GM12878 (cell line): ENCODE data around the gene TBC1D1. TPM values are rescaled to one million over a fixed set of nuclear protein-coding genes. Genes with fewer than 3 reads are reported as not detected.
A peak's percentile ranks its signal among the peaks of the same experiment; 100 is the strongest.

Experiments
- ATAC-seq: fragments of 200-7000 bp; cut with Tn5 transposase; 3 replicates; pipeline ENCODE4 v1.9.1; 2020; ENCODE audit warnings: mild to moderate bottlenecking, moderate library complexity
- BruUV-seq: library from RNA; stranded (reverse); fragments of 400-500 nt; replicated peaks from 2 replicates; lab custom pipeline; 2021; lab: Mats Ljungman, UMichigan
- CTCF ChIA-PET: fragments of 300-600 bp; sonication (Branson Sonifier 250); formaldehyde crosslinking; extraction: SDS; loops from one replicate; lab custom pipeline; 2021; ENCODE audit warnings: inconsistent platforms; lab: Yijun Ruan, JAX
- POLR2A ChIA-PET: fragments of 350-600 bp; formaldehyde crosslinking; extraction: SDS; loops from one replicate; lab custom pipeline; 2021; ENCODE audit warnings: inconsistent platforms; lab: Charles Lee
- RAD21 ChIA-PET: fragments of 300-600 bp; sonication (Branson Sonifier 250); formaldehyde crosslinking; loops from one replicate; lab custom pipeline; 2023; ENCODE audit warnings: antibody characterized with exemption; ENCODE audit not compliant: unreplicated experiment; lab: Charles Lee
- SMC1A ChIA-PET: fragments of 300-600 bp; sonication (Branson Sonifier 250); formaldehyde crosslinking; loops from one replicate; lab custom pipeline; 2023; ENCODE audit not compliant: unreplicated experiment, uncharacterized antibody; lab: Charles Lee
- DNase-seq: peaks from one replicate; pipeline ENCODE4 v3.0.0-alpha.2; 2011; ENCODE audit warnings: low read depth, low spot score
- FAIRE-seq: peaks from 3 replicates; lab custom pipeline; 2011; peaks lifted over from hg19 to GRCh38; lab: Jason Lieb, UNC
- H2AFZ ChIP-seq: 2 replicates; pipeline ENCODE4 v1.6.0; 2011; ENCODE audit warnings: low read depth, low read length, control low read depth; ENCODE audit not compliant: control insufficient read depth
- H3K27ac ChIP-seq: 2 replicates; pipeline ENCODE4 v1.5.1; 2011; ENCODE audit warnings: control low read depth; ENCODE audit not compliant: control insufficient read depth, insufficient read depth
- H3K27me3 ChIP-seq, 2 experiments: replicated peaks in 1 of 2; 2 replicates each; pipeline versions ENCODE4 v1.6.0 to v1.6.1; 2011; ENCODE audit warnings: low read length in 1 of 2; ENCODE audit not compliant: control insufficient read depth in 2 of 2, insufficient read depth in 2 of 2
- H3K36me3 ChIP-seq, 2 experiments: 2 replicates each; pipeline ENCODE4 v1.5.1; 2011; ENCODE audit warnings: low read length in 1 of 2; ENCODE audit not compliant: control insufficient read depth in 2 of 2, insufficient read depth in 2 of 2
- H3K4me1 ChIP-seq: 2 replicates; pipeline ENCODE4 v1.6.1; 2011; ENCODE audit warnings: mild to moderate bottlenecking, low read length, moderate library complexity, mixed read lengths; ENCODE audit not compliant: control insufficient read depth, insufficient read depth
- H3K4me2 ChIP-seq: 2 replicates; pipeline ENCODE4 v1.6.0; 2011; ENCODE audit warnings: control low read depth; ENCODE audit not compliant: control insufficient read depth, insufficient read depth
- H3K4me3 ChIP-seq: fragments of 200-600 bp; sonication (generic); 2 replicates; pipeline ENCODE4 v1.5.1; 2016
- H3K79me2 ChIP-seq: 2 replicates; pipeline ENCODE4 v1.6.0; 2011; ENCODE audit warnings: low read length; ENCODE audit not compliant: control insufficient read depth, insufficient read depth
- H3K9ac ChIP-seq: 2 replicates; pipeline ENCODE4 v1.8.0; 2011; ENCODE audit warnings: low read length, control low read depth, mixed read lengths; ENCODE audit not compliant: control insufficient read depth, insufficient read depth
- H3K9me3 ChIP-seq: replicated peaks from 3 replicates; pipeline ENCODE4 v1.5.1; 2011; ENCODE audit warnings: mild to moderate bottlenecking, low read length; ENCODE audit not compliant: control insufficient read depth, insufficient read depth
- H4K20me1 ChIP-seq: 2 replicates; pipeline ENCODE4 v1.6.0; 2011; ENCODE audit not compliant: control insufficient read depth, insufficient read depth
- LARP7 ChIP-seq: fragments of 450-650 bp; IDR thresholded peaks from 2 replicates; pipeline ENCODE4 v1.6.1; 2017; ENCODE audit warnings: mild to moderate bottlenecking
- YY1 ChIP-seq: IDR thresholded peaks from 2 replicates; pipeline ENCODE4 v1.6.1; 2011; ENCODE audit warnings: low read depth, mild to moderate bottlenecking, low read length
- WGBS: methylation state at CpG from one replicate; pipeline ENCODE4 v1.1.6; 2016; ENCODE audit warnings: low lambda C conversion rate; ENCODE audit not compliant: insufficient replicate concordance, insufficient coverage; ENCODE audit errors: missing lambda C conversion rate; 5-methylcytosine and 5-hydroxymethylcytosine counted together
- in situ Hi-C: fragments of 300-500 bp; cut with MboI; formaldehyde crosslinking; loops from 9 replicates; pipeline ENCODE4 v1.14.3; 2018; ENCODE audit warnings: mixed read lengths
- intact Hi-C: fragments of 100-400 bp; cut with micrococcal nuclease; formaldehyde crosslinking; loops from one replicate; pipeline ENCODE4 v1.14.2; 2022; ENCODE audit not compliant: unreplicated experiment
- polyA plus RNA-seq, 11 experiments: library from polyadenylated mRNA; depleted of rRNA in 4 of 11; unstranded in 6 of 11; stranded (reverse) in 5 of 11; fragments of >200 nt; fragmentation: Nextera tagmentation in 4 of 11; fragmentation: Illumina TruSeq in 1 of 11; extraction: Ambion mirVana in 4 of 11; extraction: Trizol in 1 of 11; gene quantifications; 1 replicate in 1 of 11; 2 replicates in 10 of 11; pipeline versions ENCODE4 v1.2.1 to v1.2.3, GENCODE V29; 2011 to 2016; ENCODE audit warnings: inconsistent platforms in 2 of 11, missing spikeins in 2 of 11, low read depth in 1 of 11
- total RNA-seq, 4 experiments: library from RNA; depleted of rRNA in 3 of 4; stranded (reverse); fragments of >200 nt in 3 of 4; fragmentation: Illumina TruSeq in 1 of 4; extraction: Trizol in 1 of 4; gene quantifications; 2 replicates each; pipeline versions ENCODE4 v1.2.1 to v1.2.3, GENCODE V29; 2013 to 2021
- TF ChIP-seq, protein P1 (sequence below): fragments of 450-650 bp; IDR thresholded peaks from 2 replicates; pipeline ENCODE4 v1.6.1; 2014; ENCODE audit warnings: mild to moderate bottlenecking

TBC1D1 gene
- total and polyA plus RNA-seq, 10 of the 15 experiments (the other 5 are each of a cell fraction or from before 2014, with no cell fraction given): 5.3 to 102 (median 57.8) TPM

DNA sequence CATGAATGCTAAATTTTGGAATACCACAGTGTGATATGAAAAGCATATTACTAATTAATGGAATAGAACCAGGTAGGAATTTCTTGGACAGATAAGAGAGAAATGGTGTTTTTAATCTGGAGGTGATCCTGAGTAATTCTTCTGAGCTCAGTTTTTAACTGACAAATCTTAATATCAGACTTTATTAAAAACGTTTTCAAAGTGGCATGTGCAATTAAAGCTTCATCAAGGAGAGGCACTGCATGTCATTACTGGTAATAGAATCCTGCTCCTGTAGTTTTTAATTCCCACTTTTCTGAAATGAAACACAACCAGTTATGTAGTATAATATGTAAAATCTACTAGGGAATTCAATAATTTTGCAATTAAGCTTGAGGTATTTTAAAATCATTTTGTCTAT, 62.3 kb downstream of the TBC1D1 start:
- ATAC-seq (no peak), DNase-seq (no peak), FAIRE-seq (no peak)
- H3K9me3 ChIP-seq: no peaks in the 10 kb centered on the region
- WGBS: 41% methylated on average over 1 of the region's 1 CpG
- ChIA-PET CTCF (interaction anchor here (1.6 to 2.2 kb wide), 3 partner anchors 9 to 82 kb away, joined by 5 to 9 read pairs (median 6); no protein-coding TSS in a partner anchor), POLR2A (no interaction called here), SMC1A (interaction anchor here (0.7 to 2.4 kb wide), 4 partner anchors 10 to 28 kb away, joined by 3 to 9 read pairs (median 3); no protein-coding TSS in a partner anchor), RAD21 (no interaction called here)
- no peak overlapping the region for H3K27ac ChIP-seq
- H2AFZ ChIP-seq: no peak overlapping the region
- no peaks in the 10 kb centered on the region for H3K79me2 ChIP-seq
- no peak overlapping the region for H3K4me2 ChIP-seq
- no peak overlapping the region for H3K9ac ChIP-seq
- TF ChIP-seq, protein P1, sequence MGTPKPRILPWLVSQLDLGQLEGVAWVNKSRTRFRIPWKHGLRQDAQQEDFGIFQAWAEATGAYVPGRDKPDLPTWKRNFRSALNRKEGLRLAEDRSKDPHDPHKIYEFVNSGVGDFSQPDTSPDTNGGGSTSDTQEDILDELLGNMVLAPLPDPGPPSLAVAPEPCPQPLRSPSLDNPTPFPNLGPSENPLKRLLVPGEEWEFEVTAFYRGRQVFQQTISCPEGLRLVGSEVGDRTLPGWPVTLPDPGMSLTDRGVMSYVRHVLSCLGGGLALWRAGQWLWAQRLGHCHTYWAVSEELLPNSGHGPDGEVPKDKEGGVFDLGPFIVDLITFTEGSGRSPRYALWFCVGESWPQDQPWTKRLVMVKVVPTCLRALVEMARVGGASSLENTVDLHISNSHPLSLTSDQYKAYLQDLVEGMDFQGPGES: no peak
- no peaks in the 10 kb centered on the region for H4K20me1 ChIP-seq
- in situ Hi-C loops (no loop called here), intact Hi-C loops (no loop called here)
- no peaks in the 10 kb centered on the region for H3K27me3 ChIP-seq
- BruUV-seq: no TSS peak
- H3K4me3 ChIP-seq: no peak overlapping the region
- no peaks in the 10 kb centered on the region for H3K36me3 ChIP-seq
- peaks cover 2% of the 10 kb centered on the region; the same call in 1 of the 2 replicates for H3K4me1 ChIP-seq

DNA sequence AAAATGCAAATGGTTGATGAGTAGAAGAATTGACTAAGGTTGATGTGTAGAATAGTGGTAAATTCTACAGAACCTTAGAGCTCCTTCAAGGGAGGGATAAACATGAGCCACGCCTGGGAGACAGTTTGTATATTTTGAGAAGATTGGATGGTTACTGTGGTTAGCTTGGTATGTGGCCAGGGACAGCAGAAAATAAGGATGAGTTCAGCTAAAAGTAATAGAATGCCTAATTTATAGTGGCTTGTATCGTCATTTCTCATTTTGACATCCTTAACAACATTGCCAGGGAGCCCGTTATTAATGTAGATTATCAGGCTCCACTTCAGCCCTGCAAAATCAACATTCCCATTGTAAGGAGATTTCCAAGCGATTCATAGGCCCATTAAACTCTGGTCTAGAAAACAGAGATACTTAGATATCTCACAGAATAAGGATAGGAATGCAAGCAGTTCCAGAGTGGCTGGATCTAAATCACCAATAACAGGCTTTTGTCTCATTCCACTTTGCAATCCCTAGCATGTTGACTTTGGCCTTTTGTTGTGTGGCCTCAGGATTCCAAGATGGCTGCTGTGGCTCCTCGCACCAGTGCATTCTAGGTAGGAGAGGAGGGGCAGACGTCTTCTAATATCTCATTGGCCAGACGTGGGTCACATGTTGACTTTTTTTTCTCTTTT, 62.9 kb downstream of the TBC1D1 start:
- WGBS: 82% methylated on average over 7 of the region's 7 CpGs
- POLR2A ChIA-PET: no interaction called here
- no peak overlapping the region for H3K27ac ChIP-seq
- TF ChIP-seq YY1: peak; percentile 47; the same call in 1 of the 2 replicates
- TF ChIP-seq LARP7: no peak
- TF ChIP-seq, all 136 proteins: peak for 1
- H3K4me1 ChIP-seq: no peaks in the 10 kb centered on the region
- no peaks in the 10 kb centered on the region for H4K20me1 ChIP-seq
- no peak overlapping the region for H2AFZ ChIP-seq
- intact Hi-C loops (no loop called here), in situ Hi-C loops (no loop called here)
- no peak overlapping the region for H3K4me2 ChIP-seq
- no peak for DNase-seq
- no peak overlapping the region for H3K9ac ChIP-seq
- ChIA-PET RAD21 (no interaction called here), CTCF (interaction anchor here (1.6 to 2.2 kb wide), 3 partner anchors 9 to 81 kb away, joined by 5 to 9 read pairs (median 6); no protein-coding TSS in a partner anchor), SMC1A (interaction anchor here (1.5 to 2.4 kb wide), 2 partner anchors 9 to 14 kb away, joined by 3 to 9 read pairs; no protein-coding TSS in a partner anchor)
- no peak for FAIRE-seq
- BruUV-seq: no TSS peak
- no peaks in the 10 kb centered on the region for H3K27me3 ChIP-seq
- H3K4me3 ChIP-seq: no peak overlapping the region
- no peak for ATAC-seq
- no peaks in the 10 kb centered on the region for H3K36me3 ChIP-seq
- H3K9me3 ChIP-seq: no peaks in the 10 kb centered on the region
- H3K79me2 ChIP-seq: no peaks in the 10 kb centered on the region
